ENCODE results near the gene MAST4. TPM values are rescaled to one million over a fixed set of nuclear protein-coding genes. Genes with fewer than 3 reads are reported as not detected.
"Not testable (repeated sequence)": the region's sequence is repeated elsewhere in the genome, so short reads cannot be mapped to it uniquely, and the experiment has no call there.

Gene MAST4
- total RNA-seq, 2 donors from 2014 or later: 30.5 to 47.8 TPM

GRCh38 chr5:66818304-66818934 lies 222.2 kb downstream of the MAST4 start:
- no peak for DNase-seq (ENCODE audit: low spot score)
- Histone ChIP-seq H3K36me3 (no peaks in the 10 kb centered on the region), H3K27ac (no peak overlapping the region), H3K27me3 (replicated peaks; ENCODE audit: insufficient read depth) (no peaks in the 10 kb centered on the region), H3K9me3 (no peaks in the 10 kb centered on the region), H3K4me1 (ENCODE audit: control insufficient read depth in 1 of 2, low read depth in 2 of 2) (peaks cover 0 to 7% of the 10 kb centered on the region in 2 donors), H3K4me3 (no peak overlapping the region)
- TF ChIP-seq CTCF (IDR thresholded peaks at IDR 0.05): no peak
- no peak for ATAC-seq (ENCODE audit: insufficient number of reproducible peaks, low FRiP score, low read depth)

DNA sequence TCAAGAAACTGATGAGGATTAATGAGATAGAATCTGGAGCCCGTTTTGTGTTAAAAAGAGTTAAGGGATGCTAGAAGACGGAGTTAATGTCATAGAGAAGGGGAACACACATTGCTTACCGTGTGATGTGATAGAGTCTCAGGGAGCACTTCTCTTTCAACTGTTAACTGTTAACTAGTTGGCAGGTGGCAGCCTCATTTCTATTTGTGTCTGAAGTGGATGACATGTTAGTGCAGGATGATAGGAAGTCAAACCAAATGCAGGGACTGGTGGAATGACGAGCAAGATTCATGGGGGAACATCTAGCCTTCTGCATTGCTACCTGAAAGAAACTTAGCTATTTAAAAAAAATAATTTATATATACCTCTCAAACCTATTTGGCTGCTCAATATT lies 222.7 kb downstream of the MAST4 start:
- ATAC-seq (ENCODE audit: insufficient number of reproducible peaks, low FRiP score, low read depth): no peak
- DNase-seq (ENCODE audit: low spot score): no peak
- peaks cover 0 to 7% of the 10 kb centered on the region in 2 donors for H3K4me1 ChIP-seq (ENCODE audit: control insufficient read depth in 1 of 2, low read depth in 2 of 2)
- H3K36me3 ChIP-seq: no peaks in the 10 kb centered on the region
- TF ChIP-seq CTCF (IDR thresholded peaks at IDR 0.05): no peak
- H3K27ac ChIP-seq: no peak overlapping the region
- no peak overlapping the region for H3K4me3 ChIP-seq
- H3K9me3 ChIP-seq: no peaks in the 10 kb centered on the region
- no peaks in the 10 kb centered on the region for H3K27me3 ChIP-seq (replicated peaks; ENCODE audit: insufficient read depth)

- Histone ChIP-seq H3K9me3 (no peaks in the 10 kb centered on the region), H3K27ac (no peak overlapping the region), H3K4me3 (no peak overlapping the region), H3K27me3 (replicated peaks; ENCODE audit: insufficient read depth) (no peaks in the 10 kb centered on the region), H3K4me1 (ENCODE audit: control insufficient read depth in 1 of 2, low read depth in 2 of 2) (peaks cover 0 to 7% of the 10 kb centered on the region in 2 donors), H3K36me3 (no peaks in the 10 kb centered on the region)
- no peak for TF ChIP-seq CTCF (IDR thresholded peaks at IDR 0.05)
- DNase-seq (ENCODE audit: low spot score) (no peak), ATAC-seq (ENCODE audit: insufficient number of reproducible peaks, low FRiP score, low read depth) (no peak)
These were observed 224.5 kb downstream of the MAST4 start for GRCh38 chr5:66820630-66821207.

DNA sequence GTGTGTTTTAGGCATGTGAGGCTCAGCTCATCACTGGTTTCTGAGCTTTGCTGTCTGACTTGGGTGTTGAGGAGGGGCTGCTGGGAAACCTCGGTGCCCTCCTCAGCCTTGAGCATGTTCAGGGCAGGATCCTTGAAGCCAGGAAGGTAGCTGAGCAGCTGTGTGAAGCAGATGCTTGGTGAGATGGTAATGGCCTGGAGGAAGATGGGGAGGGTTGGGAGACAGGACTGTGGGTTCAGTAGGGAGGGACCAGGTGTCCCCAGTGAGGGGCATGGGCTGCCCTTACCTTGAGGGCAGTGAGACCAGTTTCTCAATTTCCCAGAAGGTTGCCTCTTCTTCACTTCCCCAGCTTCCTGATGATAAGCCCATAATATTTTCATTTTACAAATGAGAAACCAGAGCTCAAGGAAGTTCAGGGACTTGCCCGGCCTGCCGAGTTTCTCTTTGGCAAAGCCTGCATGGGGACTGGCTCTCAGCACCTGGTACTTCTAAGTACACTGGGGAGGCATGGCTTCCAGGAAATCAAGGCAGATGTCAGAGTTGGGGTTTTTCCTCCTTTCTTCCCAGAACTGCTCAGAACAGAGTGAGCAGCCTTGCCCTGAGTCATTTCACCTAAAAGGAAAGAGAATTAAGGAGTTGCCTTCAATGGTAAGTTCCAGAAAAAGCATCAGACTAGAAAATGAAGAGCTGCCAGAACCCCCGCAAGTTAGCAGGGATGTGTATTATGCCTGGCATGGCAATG lies 225.7 kb downstream of the MAST4 start:
- Histone ChIP-seq H3K4me1 (ENCODE audit: control insufficient read depth in 1 of 2, low read depth in 2 of 2) (peaks cover 0 to 7% of the 10 kb centered on the region in 2 donors), H3K36me3 (no peaks in the 10 kb centered on the region), H3K27me3 (replicated peaks; ENCODE audit: insufficient read depth) (no peaks in the 10 kb centered on the region), H3K4me3 (no peak overlapping the region), H3K27ac (no peak overlapping the region), H3K9me3 (no peaks in the 10 kb centered on the region)
- ATAC-seq (ENCODE audit: insufficient number of reproducible peaks, low FRiP score, low read depth) (no peak), DNase-seq (ENCODE audit: low spot score) (no peak)
- no peak for TF ChIP-seq CTCF (IDR thresholded peaks at IDR 0.05)

GRCh38 chr5:66822906-66823305 lies 226.7 kb downstream of the MAST4 start:
- H3K27me3 ChIP-seq (replicated peaks; ENCODE audit: insufficient read depth); H3K4me3 ChIP-seq; DNase-seq (ENCODE audit: low spot score); H3K36me3 ChIP-seq; H3K9me3 ChIP-seq; ATAC-seq (ENCODE audit: insufficient number of reproducible peaks, low FRiP score, low read depth); H3K4me1 ChIP-seq (ENCODE audit: control insufficient read depth in 1 of 2, low read depth in 2 of 2); H3K27ac ChIP-seq: not testable (repeated sequence)

Measured in thoracic aorta (tissue), 2 donors.